HepG2 (cell line): ENCODE measurements around the gene ADAP2. TPM values are rescaled to one million over a fixed set of nuclear protein-coding genes. Genes with fewer than 3 reads are reported as not detected.

ENCODE experiments used
- ATF3 ChIP-seq: sonication (generic); formaldehyde crosslinking; IDR thresholded peaks from 2 replicates; pipeline ENCODE4 v1.4.0; 2020; ENCODE audit warnings: missing genetic modification reagents
- BRD4 ChIP-seq: sonication (generic); formaldehyde crosslinking; IDR thresholded peaks from 2 replicates; pipeline ENCODE4 v1.4.0; 2020; ENCODE audit warnings: missing genetic modification reagents
- GLI4 ChIP-seq: sonication (generic); formaldehyde crosslinking; IDR thresholded peaks from 2 replicates; pipeline ENCODE4 v1.5.1; 2020; ENCODE audit warnings: missing genetic modification reagents, mild to moderate bottlenecking, moderate library complexity, borderline replicate concordance
- KDM4B ChIP-seq: sonication (generic); formaldehyde crosslinking; IDR thresholded peaks from 2 replicates; pipeline ENCODE4 v1.4.0; 2020; ENCODE audit warnings: missing genetic modification reagents
- PHB2 ChIP-seq: fragments of 450-650 bp; IDR thresholded peaks from 2 replicates; pipeline ENCODE4 v1.6.1; 2018; ENCODE audit not compliant: partially characterized antibody
- SAFB2 ChIP-seq: sonication (generic); formaldehyde crosslinking; IDR thresholded peaks from 2 replicates; pipeline ENCODE4 v1.5.1; 2020; ENCODE audit warnings: missing genetic modification reagents, low read depth, mild to moderate bottlenecking, borderline replicate concordance
- TRIM24 ChIP-seq: sonication (generic); formaldehyde crosslinking; IDR thresholded peaks from 2 replicates; pipeline ENCODE4 v1.8.0; 2022; ENCODE audit warnings: mild to moderate bottlenecking, missing genetic modification reagents
- ZKSCAN5 ChIP-seq: sonication (generic); formaldehyde crosslinking; IDR thresholded peaks from 2 replicates; pipeline ENCODE4 v1.5.1; 2020; ENCODE audit warnings: mild to moderate bottlenecking, missing genetic modification reagents
- ZNF281 ChIP-seq: sonication (generic); formaldehyde crosslinking; IDR thresholded peaks from 2 replicates; pipeline ENCODE4 v1.4.0; 2020; ENCODE audit warnings: missing genetic modification reagents, borderline replicate concordance
- ZNF354B ChIP-seq: sonication (generic); formaldehyde crosslinking; IDR thresholded peaks from 2 replicates; pipeline ENCODE4 v1.8.0; 2022; ENCODE audit warnings: mild to moderate bottlenecking, missing genetic modification reagents
- ZNF512 ChIP-seq: sonication (generic); formaldehyde crosslinking; IDR thresholded peaks from 2 replicates; pipeline ENCODE4 v1.4.0; 2020; ENCODE audit warnings: mild to moderate bottlenecking, missing genetic modification reagents
- ZNF672 ChIP-seq: sonication (generic); formaldehyde crosslinking; IDR thresholded peaks from 2 replicates; pipeline ENCODE4 v1.8.1; 2022; ENCODE audit warnings: missing genetic modification reagents
- ZNF83 ChIP-seq: sonication (generic); formaldehyde crosslinking; IDR thresholded peaks from 2 replicates; pipeline ENCODE4 v1.4.0; 2020; ENCODE audit warnings: missing genetic modification reagents, mild to moderate bottlenecking, borderline replicate concordance
- ZNF839 ChIP-seq: sonication (generic); formaldehyde crosslinking; IDR thresholded peaks from 2 replicates; pipeline ENCODE4 v1.4.0; 2020; ENCODE audit warnings: missing genetic modification reagents, mild to moderate bottlenecking, borderline replicate concordance
- polyA plus RNA-seq, 8 experiments: library from polyadenylated mRNA; depleted of rRNA in 3 of 8; stranded (reverse) in 7 of 8; unstranded in 1 of 8; fragments of >200 nt; fragmentation: Illumina TruSeq in 4 of 8; extraction: Trizol in 4 of 8; gene quantifications; 2 replicates each; pipeline versions ENCODE4 v1.2.1 to v1.2.3, GENCODE V29; 2011 to 2016; ENCODE audit warnings: low read depth in 4 of 8, missing spikeins in 1 of 8, mixed read lengths in 1 of 8; ENCODE audit not compliant: insufficient read depth in 1 of 8
- total RNA-seq, 5 experiments: library from RNA; depleted of rRNA; stranded (reverse); fragments of >200 nt; fragmentation: Illumina TruSeq; extraction: Trizol; gene quantifications; 2 replicates each; pipeline ENCODE4 v1.2.3, GENCODE V29; 2016; ENCODE audit warnings: low read depth in 1 of 5
- TF ChIP-seq, protein P1 (sequence below): IDR thresholded peaks from 2 replicates; pipeline ENCODE4 v1.6.1; 2012; ENCODE audit warnings: low read length, improper control_type of control experiment
- TF ChIP-seq, protein P2 (sequence below): sonication (generic); formaldehyde crosslinking; IDR thresholded peaks from 2 replicates; pipeline ENCODE4 v1.4.0; 2020; ENCODE audit warnings: low read depth, missing genetic modification reagents

ADAP2 gene
- total and polyA plus RNA-seq, 2 of the 13 experiments (the other 11 are each of a cell fraction or from before 2014, with no cell fraction given), result 0.51 to 0.70 TPM

- TF ChIP-seq, protein P1, sequence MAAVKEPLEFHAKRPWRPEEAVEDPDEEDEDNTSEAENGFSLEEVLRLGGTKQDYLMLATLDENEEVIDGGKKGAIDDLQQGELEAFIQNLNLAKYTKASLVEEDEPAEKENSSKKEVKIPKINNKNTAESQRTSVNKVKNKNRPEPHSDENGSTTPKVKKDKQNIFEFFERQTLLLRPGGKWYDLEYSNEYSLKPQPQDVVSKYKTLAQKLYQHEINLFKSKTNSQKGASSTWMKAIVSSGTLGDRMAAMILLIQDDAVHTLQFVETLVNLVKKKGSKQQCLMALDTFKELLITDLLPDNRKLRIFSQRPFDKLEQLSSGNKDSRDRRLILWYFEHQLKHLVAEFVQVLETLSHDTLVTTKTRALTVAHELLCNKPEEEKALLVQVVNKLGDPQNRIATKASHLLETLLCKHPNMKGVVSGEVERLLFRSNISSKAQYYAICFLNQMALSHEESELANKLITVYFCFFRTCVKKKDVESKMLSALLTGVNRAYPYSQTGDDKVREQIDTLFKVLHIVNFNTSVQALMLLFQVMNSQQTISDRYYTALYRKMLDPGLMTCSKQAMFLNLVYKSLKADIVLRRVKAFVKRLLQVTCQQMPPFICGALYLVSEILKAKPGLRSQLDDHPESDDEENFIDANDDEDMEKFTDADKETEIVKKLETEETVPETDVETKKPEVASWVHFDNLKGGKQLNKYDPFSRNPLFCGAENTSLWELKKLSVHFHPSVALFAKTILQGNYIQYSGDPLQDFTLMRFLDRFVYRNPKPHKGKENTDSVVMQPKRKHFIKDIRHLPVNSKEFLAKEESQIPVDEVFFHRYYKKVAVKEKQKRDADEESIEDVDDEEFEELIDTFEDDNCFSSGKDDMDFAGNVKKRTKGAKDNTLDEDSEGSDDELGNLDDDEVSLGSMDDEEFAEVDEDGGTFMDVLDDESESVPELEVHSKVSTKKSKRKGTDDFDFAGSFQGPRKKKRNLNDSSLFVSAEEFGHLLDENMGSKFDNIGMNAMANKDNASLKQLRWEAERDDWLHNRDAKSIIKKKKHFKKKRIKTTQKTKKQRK, result no peak
- TF ChIP-seq ZKSCAN5 (CRISPR knock-in tag), result no peak
- no peak for TF ChIP-seq ZNF672 (CRISPR knock-in tag)
- no peak for TF ChIP-seq ZNF512 (CRISPR knock-in tag)
- TF ChIP-seq BRD4 (CRISPR knock-in tag), result peak; percentile 99
- TF ChIP-seq TRIM24 (CRISPR knock-in tag), result no peak
- peak; percentile 77 for TF ChIP-seq ZNF83
- TF ChIP-seq ZNF839 (CRISPR knock-in tag), result 0 out of 2 replicates have a peak, but pooled peaks have one; percentile 60
- peak; percentile 91 for TF ChIP-seq KDM4B (CRISPR knock-in tag)
- TF ChIP-seq GLI4, result no peak
- TF ChIP-seq ATF3, result peak; percentile 64; the same call in 1 of the 2 replicates
- peak; percentile 97 for TF ChIP-seq SAFB2 (CRISPR knock-in tag)
- TF ChIP-seq ZNF281, result peak; percentile 58; the same call in 1 of the 2 replicates
- TF ChIP-seq ZNF354B, result no peak
- TF ChIP-seq PHB2, result no peak
- TF ChIP-seq, protein P2, sequence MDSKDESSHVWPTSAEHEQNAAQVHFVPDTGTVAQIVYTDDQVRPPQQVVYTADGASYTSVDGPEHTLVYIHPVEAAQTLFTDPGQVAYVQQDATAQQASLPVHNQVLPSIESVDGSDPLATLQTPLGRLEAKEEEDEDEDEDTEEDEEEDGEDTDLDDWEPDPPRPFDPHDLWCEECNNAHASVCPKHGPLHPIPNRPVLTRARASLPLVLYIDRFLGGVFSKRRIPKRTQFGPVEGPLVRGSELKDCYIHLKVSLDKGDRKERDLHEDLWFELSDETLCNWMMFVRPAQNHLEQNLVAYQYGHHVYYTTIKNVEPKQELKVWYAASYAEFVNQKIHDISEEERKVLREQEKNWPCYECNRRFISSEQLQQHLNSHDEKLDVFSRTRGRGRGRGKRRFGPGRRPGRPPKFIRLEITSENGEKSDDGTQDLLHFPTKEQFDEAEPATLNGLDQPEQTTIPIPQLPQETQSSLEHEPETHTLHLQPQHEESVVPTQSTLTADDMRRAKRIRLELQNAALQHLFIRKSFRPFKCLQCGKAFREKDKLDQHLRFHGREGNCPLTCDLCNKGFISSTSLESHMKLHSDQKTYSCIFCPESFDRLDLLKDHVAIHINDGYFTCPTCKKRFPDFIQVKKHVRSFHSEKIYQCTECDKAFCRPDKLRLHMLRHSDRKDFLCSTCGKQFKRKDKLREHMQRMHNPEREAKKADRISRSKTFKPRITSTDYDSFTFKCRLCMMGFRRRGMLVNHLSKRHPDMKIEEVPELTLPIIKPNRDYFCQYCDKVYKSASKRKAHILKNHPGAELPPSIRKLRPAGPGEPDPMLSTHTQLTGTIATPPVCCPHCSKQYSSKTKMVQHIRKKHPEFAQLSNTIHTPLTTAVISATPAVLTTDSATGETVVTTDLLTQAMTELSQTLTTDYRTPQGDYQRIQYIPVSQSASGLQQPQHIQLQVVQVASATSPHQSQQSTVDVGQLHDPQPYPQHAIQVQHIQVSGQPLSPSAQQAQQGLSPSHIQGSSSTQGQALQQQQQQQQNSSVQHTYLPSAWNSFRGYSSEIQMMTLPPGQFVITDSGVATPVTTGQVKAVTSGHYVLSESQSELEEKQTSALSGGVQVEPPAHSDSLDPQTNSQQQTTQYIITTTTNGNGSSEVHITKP (CRISPR knock-in tag), result peak; percentile 73; the same call in 1 of the 2 replicates
Observed at GRCh38 chr17:30906101-30906911, 15.4 kb upstream of the ADAP2 start, which contains the start of gene TEFM (continued).
